ENCODE measurements around the gene APLF.

DNA sequence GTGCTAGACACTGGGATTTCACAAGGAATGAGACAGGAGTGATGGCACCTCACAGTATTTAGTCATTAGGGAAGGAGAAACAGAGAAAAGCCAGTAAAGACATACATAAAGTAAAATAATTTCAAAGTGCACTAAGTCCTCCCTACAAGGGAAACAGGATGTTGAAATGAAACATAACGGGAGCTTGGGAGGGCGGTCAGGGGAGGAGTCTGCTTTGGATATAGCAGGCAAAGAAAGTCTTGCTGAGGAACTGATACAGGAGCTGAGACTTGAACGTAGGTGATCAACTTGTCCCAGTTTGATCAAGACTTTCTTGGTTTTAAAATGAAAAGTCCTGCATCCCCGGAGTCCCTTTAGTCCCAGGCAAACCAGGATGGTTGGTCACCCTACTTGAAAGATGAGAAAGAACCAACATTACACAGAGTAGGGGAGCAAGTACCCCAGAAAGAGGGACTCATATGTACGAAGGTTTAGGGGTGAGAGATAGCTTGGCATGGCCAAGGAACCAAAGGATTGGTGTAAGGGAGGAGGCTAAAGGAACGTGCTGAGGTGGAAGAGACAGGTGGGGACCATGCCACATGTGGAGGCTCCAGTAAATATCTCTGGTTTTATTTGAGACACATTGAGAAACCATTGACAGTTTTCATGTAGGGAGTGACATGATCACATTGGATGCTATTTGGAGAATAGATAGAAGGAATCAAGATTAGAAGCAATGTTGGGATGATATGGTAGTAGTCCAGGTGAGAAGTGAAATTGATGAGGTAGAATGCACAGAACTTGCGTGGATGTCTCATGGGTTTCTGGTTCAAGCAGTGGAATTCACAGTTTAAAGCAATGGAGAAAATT lies 28.7 kb upstream of the APLF start:
- TF ChIP-seq YY1 (IDR thresholded peaks at IDR 0.05; ENCODE audit: insufficient read depth, insufficient read length) (no peak), ZNF274 (IDR thresholded peaks at IDR 0.05; ENCODE audit: low read depth, low read length) (no peak)
